Glomerular visceral epithelial cell (primary cell): Measurements from ENCODE around the gene PRSS33.

Experiments used
- DNase-seq: peaks from one replicate; pipeline ENCODE4 v3.0.0-alpha.2; 2016; ENCODE audit errors: extremely low spot score

PRSS33 gene

DNA sequence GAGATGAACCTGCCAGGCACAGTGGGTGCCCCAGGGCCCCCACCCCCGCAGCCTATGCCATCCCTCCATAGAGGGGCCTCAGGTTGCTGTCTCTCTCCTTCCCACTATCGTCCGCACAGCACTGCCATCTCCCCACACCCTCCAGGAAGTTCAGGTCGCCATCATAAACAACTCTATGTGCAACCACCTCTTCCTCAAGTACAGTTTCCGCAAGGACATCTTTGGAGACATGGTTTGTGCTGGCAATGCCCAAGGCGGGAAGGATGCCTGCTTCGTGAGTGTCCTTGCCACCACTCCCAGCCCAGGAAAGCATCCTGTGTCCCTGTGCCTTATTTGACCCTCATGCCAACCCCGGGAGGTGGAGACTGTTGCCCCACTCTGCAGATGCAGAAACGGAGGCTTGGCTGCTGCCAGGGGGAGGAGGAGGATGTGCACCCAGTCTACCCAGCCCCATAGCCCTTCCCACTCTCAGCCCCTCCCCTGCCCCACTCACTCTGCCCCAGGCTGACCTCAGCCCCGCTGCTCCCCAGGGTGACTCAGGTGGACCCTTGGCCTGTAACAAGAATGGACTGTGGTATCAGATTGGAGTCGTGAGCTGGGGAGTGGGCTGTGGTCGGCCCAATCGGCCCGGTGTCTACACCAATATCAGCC is 33.6 kb upstream of the PRSS33 start:
- no peak for DNase-seq

DNA sequence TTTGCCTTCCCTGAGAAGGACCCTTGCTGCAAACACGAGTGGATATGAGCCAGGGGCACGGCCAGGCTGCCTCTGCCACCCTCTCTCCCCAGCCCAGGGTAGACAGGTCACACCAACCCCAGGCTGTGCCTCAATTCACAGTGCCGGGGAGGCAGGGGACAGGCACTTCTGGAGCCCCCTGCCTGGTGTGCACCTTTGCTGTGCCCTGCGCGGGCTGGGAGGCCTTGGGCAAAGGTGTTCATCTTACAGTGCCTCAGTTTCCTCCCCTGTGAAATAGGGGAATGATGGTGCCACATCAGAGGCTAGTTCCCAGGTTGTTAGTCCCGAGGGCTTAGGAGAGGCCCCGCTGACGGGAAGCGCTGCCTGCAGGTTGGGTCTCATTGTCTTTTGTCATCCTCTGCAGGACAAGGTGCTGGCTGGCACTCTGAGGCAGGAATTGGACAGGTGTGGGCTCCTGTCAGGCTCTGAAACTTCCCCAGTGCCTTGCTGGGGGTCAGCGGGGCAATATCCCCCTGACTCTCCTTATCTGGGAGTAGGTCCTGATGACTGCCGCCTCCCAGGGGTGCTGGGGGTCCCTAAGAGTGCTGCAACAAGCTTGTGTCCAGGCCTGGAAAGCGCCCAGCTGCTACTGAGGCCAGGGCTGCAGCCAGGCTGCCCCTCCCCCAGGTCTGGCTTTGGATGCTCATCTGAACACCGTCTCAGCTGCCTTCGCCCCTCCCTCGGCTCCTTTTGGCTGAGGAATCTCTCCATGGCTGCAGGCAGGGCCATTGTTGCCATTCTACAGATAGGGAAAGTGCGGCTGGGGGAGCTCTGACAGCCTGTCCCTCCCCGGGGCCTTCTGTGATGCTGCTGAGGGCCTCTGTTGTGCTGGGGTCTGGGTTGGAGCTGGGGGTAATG is 32.8 kb upstream of the PRSS33 start:
- DNase-seq: no peak

DNA sequence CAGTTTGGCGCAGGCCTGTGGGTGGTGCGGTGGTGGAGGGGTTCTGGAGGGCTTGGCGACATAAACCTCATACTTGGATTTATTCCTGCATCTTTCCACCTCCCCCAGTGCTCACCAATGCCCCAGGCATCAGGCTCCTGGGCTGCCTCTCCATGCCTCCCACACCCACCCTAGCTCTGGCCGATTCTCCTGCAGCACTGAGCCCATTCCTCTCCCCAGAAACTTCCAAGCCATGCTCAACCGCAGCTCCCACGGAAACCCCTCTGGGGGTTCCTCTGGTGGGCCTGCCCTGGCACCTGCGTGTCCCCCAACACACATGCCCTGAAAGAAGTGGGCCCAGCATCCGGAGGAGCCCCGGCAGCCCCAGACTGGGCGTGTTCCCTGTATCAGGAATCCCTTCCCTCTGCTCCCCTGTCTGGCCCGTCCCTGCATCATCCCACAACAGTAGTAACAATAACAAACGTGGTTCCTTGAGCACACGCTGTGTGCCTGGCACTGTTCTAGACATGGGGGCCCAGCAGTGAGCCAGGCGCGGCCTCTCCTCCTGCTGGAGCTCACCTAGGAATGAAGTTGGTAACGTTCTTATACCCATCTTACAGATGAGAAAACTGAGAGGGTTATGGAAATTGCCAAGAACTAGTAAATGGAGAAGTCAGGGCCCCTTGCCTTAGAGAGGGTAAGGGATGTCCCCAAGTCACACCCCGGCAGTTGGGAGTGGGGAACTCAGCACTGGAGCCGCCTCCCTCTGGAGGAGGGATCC is 32.0 kb upstream of the PRSS33 start:
- DNase-seq: no peak

DNA sequence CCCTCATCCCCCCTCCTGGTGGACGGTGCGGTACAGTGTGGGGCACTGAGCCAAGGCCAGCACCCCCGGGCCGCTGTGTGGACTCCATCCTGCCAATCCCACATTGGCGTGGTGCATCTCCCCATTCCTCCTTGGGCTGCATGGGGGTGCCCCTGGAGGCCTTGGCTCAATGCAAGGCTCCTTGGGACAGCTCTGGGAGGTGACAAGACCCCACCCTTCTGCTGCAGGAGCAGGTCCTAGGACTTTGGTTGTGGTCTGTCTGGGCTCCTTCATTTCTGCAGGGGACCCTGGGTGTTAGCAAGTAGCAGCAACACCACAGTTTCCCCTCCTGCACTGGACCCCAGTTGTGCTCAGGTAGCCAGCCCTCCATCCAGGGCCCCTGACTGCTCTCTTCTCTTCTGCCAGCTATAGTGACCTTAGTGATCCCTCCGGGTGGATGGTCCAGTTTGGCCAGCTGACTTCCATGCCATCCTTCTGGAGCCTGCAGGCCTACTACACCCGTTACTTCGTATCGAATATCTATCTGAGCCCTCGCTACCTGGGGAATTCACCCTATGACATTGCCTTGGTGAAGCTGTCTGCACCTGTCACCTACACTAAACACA is 31.0 kb upstream of the PRSS33 start:
- no peak for DNase-seq

DNA sequence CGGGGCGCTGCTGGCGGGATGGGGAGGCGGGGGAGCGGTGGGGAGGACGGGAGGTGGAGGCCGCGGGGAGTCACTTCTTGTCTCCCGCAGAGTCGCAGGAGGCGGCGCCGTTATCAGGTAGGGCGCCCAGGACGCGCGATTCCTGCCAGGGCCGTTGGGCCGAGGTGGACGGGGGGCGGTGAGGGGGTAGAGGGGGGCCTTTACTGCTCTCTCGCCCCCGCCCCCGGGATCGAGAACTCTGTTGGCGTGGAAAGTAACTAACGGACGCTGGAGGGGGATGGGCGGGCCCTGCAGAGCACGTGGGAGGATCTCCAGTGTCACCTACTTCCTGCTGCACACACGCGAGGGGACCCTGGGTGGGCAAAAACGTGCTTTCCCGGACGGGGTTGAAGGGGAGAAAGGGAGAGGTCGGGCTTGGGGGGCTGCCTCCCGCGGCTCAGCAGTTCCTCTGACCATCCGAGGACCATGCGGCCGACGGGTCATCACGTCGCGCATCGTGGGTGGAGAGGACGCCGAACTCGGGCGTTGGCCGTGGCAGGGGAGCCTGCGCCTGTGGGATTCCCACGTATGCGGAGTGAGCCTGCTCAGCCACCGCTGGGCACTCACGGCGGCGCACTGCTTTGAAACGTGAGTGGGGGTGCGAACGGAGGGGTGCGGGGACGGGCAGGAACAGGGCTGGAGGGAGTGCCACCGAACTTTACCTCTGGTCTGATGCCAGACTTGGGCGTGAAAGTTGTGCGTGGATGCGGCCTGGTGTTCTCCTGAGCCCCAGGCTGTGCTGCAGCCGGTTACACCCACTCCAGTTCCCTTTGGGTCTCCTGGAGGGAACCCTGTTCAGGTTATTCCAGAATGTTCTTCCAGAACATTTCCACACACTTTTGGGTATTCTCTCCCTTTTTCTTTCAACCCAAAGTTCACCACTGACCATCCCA is 30.2 kb upstream of the PRSS33 start:
- DNase-seq: no peak

DNA sequence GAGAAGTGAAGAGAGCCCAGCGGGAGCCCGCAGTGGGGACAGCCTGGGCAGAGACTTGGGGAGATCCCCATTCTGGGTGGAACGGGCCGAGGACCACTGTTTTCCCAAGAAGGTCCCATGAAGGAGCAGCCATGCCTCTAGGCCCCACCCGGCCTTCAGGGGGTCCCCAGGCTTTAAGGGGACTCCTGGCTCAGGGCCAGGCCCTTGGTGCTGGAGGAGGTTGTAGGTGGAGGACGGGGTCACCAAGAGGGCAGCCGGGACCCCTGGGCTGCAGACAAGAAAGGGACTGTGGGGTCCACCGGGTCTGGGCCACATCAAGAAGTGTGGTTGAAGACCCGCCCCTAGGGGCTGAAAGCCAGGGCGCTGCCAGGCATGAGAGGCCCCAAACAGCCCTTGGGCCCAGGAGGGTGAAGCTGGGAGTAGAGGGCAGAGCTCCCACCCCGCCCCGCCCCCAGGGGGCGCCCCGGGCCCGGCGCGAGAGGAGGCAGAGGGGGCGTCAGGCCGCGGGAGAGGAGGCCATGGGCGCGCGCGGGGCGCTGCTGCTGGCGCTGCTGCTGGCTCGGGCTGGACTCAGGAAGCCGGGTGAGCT is 29.5 kb upstream of the PRSS33 start, which contains the start of gene PRSS21:
PRSS21 (plus strand) TSS at position 487 of the 589 bp plus-strand sequence; CDS start at position 519, 32 bp downstream.
- DNase-seq: no peak

DNA sequence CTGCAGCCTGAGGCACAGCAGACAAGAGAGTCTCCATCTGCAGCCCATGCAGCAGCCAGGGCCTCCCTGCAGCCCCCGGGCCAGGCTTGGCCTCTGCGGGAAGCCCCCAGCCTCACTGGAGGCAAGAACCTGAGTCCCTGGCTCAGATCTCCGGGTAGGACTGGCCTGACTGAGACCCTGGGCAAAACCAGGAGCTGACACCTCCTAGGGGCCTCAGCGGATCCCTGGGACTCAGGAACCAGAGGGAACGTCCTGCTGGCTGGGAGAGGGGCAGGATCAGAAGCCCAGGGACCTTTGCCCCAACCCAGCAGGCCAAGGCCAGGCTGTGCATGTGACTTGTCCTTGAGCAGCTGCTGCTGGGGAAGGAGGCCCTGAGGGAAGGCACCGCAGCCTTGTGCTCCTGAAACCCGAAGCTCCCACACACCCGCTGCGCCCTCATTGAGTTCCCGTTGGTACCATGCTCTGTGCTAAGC is 28.0 kb upstream of the PRSS33 start:
- DNase-seq: no peak

DNA sequence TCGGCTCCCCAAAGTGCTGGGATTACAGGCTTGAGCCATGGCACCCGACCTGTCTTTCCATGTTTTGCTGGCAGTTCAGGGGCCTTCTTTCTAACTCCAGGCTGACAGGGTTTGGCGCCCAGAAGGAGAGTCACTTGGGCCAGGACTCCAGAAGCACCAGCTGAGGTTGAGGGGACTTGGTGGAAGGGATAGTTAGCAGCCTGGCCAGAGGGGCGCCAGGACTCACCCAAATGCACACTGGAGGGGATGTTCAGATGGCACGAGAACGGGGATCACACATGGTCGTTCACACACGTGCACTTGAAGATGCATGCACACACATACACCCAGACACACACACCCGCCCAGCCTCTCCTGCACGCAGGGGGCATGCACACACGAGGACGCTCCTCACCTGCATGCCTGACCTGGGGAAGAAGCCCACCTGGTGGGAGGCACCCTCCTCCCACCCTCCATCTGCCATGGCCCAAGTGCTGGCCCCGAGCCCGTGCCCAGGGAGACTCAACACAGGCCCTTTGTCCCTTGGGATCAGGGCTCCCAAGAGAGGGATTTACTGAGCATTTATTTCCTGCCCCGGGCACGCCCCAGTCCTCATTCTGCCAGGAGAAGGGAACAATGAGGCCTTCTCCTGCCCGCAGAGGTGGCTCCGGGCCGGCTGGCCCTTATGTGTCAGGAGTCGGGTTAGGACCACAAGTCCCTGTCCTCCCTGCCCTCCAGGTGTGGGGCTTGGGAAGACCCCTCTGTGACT is 27.4 kb upstream of the PRSS33 start:
- no peak for DNase-seq

DNA sequence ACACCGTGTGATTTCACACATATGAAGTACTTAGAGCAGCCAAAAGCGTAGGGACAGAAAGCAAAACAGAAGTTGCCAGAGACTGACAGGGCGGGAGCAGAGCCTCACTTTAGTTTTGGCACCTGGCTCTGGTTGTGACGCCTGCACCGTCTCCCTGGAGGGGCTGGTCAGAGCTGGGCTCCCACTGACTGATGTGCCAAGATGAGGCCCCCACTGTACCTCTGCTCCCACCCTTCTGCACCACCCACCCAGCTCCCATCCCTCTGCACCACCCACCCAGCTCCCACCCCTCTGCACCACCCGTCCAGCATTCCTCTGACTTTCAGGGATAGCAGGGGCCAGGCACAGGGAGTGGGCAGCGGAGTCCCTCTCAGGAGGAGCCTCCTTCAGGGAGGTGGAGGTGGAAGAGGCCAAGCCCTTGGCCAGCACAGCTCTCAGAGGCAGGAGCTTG is 26.4 kb upstream of the PRSS33 start:
- no peak for DNase-seq

DNA sequence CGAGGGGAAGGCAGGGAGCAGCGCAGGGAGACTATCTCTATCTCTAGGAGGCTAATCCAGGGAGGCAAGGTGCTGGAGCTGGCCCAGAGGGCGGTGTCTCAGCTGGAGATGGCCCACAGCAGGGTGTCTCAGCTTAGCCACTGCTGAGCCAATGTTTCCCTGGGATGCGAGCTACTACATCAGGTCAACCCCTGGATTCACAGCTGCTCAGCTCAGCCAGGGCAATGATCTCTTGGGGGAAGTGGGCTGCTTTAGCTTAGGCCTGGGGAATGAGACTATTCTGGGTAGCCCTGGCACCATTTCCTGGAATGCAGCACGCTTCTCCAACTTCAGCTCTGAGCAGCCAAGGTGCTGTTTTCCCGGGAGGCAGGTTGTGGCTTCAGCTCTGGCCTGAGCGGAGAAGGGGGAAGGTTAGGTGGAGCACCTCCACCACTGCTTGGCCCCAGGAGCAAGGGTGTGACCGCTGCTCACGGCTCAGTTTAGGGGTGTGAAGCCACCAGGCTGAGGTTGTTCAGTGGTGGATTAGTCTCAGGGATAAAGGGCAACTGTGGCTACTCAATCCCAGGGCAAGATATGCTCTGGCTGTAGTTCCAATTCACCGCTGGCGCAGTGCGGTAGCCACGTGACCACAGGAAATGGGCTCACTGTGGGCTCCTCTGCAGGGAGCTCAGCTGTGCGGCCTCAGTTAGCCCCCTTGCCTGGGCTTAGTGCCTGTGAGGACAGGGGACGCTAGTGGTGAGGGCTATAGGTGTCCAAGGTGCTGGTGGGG is 24.5 kb upstream of the PRSS33 start:
- no peak for DNase-seq

DNA sequence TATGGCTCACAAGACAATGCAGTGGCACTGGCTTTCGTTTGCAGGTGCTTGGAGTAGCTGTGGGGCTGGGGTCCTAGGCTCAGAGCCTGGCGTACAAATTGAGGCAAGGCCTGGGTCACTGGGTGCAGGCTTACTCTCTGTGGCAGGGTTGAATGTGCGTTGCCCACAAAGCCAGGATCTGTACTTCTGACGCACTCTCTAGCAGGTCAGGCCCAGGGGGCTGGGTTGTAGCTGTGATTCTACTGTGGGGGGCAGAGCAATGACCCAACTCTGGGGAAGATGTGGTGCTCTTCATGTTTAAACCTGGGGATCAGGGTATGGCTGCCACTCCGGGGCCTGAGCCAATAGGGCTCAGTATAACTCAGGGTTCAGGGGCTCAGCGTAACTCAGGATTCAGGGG is 23.3 kb upstream of the PRSS33 start:
- no peak for DNase-seq

DNA sequence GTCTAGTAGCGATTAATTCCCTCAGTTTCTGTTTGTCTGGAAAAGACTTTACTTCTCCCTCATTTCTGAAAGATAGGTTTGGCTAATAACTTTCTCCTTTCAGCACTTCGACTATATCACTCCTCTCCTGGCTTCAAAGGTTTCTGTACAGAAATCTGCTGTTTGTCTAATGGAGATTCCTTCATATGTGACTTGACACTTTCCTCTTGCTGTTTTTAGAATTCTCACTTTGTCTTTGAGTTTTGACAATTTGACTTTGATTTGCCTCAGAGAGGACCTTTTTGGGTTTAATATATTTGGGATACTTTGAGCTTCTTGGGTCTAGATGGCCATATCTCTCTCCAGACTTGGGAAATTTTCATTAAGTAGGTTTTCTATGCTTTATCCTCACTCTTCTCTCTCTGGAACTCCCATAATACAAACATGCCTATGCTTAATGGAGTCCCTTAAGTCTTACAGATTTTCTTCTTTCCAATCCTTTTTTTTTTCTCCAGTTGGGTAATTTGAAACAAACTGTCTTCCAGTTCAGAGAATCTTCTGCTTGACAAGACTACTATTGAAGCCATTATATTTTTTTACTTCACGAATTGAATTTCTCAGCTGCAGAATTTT is 21.9 kb upstream of the PRSS33 start:
- no peak for DNase-seq

DNA sequence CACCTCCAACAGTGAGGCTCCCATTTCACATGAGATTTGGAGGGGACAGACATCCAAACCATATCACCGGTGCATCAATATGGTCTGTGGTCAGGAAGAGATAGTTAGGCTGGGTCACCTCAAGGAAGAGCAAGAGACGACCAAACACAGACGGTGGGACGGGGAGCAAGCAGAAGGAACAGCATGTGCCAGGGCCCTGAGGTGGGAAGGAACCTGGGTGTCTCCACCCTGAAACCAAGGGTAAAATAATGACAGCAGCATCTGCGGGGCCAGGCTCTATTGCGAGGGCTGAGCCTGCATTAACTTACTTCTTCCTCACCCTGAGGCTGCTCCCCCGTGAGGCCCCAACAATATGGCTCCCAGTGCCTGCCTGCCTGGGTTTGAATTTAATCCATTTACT is 20.8 kb upstream of the PRSS33 start:
- no peak for DNase-seq

DNA sequence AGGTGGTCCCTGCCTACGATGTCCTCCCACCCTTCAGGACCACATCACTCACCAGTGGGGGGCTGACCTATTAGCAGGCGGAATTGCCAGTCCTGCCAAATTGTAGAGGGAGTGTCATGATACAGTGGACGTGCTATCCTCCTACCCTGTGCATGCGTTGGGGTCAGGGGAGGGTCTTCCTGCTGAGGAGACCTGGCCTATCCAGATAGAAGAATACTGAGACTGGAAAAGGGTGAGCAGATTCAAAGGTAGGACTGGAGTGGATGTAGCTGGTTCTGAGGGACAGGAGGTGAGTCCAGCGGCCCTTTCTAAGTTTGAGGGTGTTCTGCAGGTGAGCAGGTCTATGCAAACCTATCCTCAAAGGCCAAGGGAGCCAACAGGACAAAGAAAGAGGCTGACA is 18.9 kb upstream of the PRSS33 start:
- DNase-seq: no peak

DNA sequence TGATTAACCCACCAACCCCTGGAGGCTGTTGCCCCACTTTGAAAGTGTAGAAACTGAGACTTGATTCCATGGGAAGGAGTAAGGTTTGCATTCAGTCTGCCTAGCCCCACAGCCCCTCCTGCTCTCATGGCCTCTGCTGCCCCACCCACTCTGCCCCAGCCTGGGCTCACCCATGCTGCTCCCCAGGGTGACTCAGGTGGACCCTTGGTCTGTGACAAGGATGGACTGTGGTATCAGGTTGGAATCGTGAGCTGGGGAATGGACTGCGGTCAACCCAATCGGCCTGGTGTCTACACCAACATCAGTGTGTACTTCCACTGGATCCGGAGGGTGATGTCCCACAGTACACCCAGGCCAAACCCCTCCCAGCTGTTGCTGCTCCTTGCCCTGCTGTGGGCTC is 17.4 kb upstream of the PRSS33 start:
- DNase-seq: no peak

DNA sequence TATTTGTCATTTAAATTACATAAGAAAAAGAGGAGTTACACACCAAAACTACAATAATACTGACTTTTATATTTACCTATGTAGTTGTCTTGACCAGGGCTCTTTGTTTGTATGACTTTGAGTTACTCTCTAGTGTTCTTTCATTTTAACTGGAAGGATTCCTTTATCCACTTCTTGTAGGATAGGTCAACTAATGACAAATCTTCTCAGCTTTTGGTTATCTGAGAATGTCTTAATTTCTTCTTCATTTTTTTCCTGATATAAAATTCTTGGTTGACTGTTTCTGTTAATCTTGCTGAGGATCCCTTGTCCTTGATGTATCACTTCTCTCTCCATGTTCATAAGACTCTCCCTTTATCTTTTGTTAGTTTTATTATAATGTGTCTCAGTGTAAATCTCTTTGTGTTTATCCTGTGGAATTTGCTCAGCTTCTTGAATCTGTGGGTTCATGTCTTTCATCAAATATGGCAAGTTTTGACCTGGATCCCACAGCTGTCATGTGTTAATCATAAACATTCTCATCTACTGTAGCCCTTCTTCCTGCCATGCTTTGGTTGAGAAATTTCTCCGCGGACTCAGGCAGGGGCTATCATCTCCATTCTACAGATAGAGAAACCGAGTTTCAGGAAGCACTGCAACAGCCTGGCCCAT is 16.3 kb upstream of the PRSS33 start:
- no peak for DNase-seq

DNA sequence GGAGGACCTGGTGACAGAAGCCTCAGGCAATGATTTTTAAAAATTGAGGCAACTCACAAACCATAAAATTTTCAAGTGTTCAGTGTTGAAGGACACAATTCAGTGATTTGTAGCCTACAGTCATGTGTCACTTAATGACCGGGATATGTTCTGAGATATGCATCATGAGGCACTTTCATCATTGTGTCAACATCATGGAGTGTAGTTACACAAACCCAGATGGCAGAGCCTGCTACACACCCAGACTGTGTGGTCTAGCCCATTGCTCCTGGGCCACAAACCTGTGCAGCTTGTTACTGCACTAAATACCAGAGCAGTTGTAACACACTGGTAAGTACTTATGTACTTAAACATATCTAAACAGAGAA is 12.5 kb upstream of the PRSS33 start:
- no peak for DNase-seq
